GM12872 (cell line): ENCODE results near the gene F12.

Experiments
- TF ChIP-seq, protein P1 (sequence below): IDR thresholded peaks from 3 replicates; pipeline ENCODE4 v1.5.1; 2011; ENCODE audit warnings: low read depth, mild to moderate bottlenecking, low read length, moderate library complexity; ENCODE audit not compliant: insufficient read depth

The F12 gene

DNA sequence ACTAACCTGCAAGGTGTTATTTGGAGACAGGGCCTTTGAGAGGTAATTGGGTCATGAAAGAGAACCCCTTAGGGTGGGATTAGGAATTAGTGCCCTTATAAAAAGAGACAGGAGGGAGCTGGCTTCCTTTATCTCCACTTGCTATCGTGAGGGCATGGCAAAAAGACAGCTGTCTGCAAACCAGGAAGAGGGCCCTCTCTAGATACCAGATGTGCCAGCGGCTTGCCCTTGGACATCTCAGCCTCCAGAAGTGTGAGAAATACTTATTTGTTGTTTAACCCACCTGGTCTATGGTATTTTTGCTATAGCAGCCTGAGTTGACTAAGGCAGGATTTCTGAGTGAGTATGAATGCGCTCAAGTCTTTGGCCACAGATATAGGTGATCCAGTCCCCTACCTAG, 52.6 kb downstream of the F12 start:
- TF ChIP-seq, protein P1, sequence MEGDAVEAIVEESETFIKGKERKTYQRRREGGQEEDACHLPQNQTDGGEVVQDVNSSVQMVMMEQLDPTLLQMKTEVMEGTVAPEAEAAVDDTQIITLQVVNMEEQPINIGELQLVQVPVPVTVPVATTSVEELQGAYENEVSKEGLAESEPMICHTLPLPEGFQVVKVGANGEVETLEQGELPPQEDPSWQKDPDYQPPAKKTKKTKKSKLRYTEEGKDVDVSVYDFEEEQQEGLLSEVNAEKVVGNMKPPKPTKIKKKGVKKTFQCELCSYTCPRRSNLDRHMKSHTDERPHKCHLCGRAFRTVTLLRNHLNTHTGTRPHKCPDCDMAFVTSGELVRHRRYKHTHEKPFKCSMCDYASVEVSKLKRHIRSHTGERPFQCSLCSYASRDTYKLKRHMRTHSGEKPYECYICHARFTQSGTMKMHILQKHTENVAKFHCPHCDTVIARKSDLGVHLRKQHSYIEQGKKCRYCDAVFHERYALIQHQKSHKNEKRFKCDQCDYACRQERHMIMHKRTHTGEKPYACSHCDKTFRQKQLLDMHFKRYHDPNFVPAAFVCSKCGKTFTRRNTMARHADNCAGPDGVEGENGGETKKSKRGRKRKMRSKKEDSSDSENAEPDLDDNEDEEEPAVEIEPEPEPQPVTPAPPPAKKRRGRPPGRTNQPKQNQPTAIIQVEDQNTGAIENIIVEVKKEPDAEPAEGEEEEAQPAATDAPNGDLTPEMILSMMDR = no peak

DNA sequence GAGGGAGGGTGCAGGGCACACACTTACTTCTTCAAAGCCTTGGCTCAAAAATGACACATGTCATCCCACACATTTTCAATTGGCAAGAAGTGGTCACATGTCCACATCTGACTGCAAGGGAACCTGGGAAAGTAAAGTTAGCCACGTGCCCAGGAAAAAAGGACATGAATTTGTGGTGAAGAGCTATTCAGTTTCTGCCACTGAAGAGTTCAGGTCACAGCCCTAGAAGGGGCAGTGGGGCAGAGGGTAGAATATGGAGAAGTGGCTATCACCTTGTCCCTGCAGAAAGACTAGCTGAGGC, 53.5 kb downstream of the F12 start:
- TF ChIP-seq, protein P1 = no peak

DNA sequence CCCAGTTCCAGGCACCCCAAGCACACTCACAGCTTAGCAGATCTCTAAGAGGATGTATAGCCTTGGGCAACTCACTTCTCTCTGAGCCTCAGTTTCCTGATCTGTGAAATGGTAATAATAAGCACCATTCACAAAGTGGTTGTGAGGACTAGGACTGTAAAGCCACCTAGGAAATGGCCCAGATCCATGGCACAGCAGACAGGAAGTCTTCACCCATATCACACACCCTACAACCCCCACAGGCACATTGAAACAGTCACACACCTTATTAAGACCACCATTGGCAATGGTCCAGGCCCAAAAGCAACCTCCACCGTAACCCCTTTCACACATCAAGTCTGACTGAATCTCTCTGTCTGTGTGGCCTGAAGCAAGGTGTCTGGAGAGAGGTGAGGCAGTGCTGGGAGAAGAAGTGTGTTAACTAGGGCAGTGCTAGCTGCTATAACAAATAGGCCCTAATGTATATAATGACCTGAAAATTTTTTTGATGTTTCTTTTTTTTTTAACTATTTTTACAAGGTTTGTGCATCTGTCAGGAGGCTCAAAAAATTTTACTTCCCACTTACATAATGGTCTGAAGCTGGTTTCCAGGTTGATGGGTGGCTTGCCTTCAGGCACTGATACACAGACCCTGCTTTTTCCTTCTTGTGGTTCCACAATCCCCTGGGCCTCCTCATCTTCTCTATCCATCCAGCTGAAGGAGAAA, 54.0 kb downstream of the F12 start:
- TF ChIP-seq, protein P1 = no peak

DNA sequence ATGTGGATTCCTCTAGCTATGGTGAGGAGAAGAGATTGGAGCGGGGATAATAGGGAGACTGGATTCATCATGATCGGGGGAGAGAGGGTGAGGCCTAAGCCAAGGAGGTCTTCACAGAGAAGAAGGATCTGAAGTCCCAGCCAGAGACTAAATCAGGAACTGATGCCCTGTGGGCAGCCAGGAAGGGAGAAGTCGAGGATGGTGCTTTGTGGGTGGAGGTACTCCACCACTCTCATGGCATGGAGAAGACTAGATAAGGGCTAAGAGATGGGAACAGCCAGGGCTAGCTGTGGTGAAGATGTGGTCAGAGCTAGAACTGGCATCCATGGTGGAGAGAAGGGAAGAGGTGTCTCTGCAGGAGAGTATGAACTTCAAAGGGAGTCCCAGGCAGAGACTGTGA, 54.7 kb downstream of the F12 start:
- TF ChIP-seq, protein P1 = no peak

DNA sequence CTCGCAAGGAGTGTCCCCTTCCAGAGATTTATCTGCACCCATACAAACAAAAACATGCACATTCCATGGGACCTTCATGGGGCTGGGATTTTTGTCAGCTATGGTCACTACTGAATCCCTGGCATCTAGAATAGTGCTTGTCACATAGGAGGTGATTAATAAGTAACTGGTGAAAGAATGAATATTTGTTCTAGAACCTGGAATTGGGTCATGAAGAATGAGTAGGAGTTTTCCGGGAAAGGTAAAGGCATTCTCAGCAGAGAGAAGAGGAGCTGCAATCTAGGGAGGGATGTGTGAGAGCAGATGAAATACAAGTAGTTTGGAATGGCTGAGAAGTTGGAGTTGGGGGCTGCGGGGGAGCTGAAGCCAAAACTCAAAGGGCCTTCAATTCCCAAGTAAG, 55.1 kb downstream of the F12 start:
- TF ChIP-seq, protein P1 = no peak

DNA sequence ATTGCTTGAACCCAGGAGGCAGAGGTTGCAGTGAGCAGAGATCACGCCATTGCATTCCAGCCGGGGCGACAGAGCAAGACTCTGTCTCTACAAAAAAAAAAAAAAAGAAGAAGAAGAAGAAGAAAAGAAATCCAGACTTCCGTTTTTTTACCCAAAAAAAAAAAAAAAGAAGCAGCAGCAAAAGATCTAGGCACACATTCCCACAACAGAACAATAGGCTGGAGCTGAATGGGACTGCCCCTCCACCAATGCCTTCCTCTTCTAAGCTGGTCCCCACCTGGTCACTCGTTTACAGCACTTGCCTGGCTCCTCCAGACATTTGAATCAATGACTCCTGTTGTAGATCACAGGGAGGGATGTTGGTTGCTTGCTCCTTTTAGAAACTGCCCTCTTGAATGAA, 56.3 kb downstream of the F12 start:
- TF ChIP-seq, protein P1 = no peak
